GM18873 (cell line): ENCODE measurements around the gene DLX2.
A peak's percentile ranks its signal among the peaks of the same experiment; 100 is the strongest.
"Not testable (repeated sequence)": the region's sequence is repeated elsewhere in the genome, so short reads cannot be mapped to it uniquely, and the experiment has no call there.

ENCODE experiments used
- ATAC-seq: cut with Tn5 transposase; IDR thresholded peaks from one replicate; pipeline ENCODE4 v1.9.1; 2021; ENCODE audit warnings: mild to moderate bottlenecking, moderate library complexity, moderate number of reproducible peaks; ENCODE audit not compliant: unreplicated experiment, low FRiP score

DLX2 gene

DNA sequence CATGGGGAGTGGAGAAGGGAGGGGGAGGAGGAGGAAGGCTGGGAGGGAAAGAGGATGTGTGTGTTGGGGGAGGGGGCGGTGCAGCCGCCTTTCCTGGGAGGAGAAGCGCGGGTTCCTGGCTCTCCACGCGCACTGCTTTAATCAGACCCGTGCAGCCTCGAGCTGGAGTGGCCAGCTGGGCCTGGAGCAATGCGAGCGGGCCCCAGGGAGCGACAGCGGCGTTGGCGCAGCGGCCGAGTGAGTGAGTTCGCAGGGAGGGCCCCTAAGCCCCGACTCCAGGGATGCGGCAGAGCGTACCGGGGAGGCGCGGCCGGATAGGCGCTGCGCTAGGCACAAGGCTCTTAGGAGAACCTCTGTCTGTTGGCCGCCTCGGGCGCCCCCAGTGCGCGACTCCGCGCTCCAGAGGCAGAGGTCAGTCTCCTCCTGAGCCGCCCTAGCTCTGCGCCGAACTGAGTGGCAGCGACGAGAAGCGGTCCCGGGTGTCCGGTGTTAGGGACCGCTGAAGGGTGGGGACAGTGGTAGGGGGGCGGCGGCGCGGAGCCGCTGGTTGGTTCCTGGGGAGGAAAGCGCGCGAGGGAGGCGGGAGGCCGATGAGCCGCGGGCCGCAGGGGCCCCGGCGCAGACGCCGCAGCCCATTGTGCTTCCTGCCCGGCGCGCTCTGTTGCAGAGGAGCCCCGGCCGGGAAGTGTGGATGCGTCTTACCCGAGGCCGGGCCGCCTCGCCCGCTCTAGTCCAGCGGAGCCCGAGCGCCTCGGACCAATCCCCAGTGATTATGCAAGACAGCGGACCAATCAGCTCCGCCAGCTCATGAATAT, 17.8 kb downstream of the DLX2 start:
- peak; percentile 92 for ATAC-seq

DNA sequence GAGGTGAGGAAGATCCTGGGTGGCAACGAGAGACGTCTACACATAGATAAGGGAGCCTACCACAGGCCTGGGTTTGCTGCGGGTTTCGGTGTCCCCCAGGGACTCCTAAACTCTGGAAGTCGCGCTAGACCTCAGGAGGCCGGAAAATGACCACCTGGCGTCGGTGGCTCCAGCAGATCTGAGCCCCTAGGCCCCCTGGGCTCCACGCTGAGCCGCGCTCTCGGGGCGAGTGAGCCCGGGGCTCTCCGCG, 18.4 kb downstream of the DLX2 start:
- ATAC-seq: no peak

GRCh38 chr2:172083628-172084394, 18.9 kb downstream of the DLX2 start:
- no peak for ATAC-seq

DNA sequence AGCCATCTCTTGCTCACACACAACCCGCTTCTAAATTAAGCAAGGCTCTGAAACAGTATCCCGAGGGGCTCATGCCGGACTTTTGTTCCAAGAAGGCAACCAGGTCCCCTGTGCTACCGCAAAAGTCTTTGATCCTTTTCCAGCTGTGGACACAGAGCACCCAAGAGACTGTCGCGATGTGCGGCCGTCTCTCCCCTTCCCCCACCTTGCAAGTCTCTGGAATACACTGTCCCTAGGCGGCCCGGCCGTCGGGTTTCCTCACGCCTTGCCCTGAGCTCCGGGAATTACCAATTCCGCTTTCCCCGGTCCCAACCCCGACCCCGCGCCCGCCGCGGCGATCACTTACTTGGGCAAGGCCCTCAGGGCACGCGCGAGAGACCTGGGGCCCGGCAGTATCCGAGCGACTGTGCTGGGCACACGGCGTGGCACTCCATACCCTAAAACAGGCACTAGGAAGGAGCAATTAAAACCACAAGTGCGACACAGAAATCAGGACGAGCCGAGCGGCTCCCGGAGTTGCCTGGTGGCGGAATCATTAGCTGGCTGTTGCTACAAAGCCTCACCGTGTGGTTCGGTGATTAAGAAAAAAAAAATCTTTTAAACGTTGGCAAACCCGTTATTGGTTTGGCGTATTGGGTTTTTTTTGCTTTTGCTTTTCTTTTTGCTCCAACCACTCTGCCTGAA, 19.6 kb downstream of the DLX2 start:
- ATAC-seq: no peak

DNA sequence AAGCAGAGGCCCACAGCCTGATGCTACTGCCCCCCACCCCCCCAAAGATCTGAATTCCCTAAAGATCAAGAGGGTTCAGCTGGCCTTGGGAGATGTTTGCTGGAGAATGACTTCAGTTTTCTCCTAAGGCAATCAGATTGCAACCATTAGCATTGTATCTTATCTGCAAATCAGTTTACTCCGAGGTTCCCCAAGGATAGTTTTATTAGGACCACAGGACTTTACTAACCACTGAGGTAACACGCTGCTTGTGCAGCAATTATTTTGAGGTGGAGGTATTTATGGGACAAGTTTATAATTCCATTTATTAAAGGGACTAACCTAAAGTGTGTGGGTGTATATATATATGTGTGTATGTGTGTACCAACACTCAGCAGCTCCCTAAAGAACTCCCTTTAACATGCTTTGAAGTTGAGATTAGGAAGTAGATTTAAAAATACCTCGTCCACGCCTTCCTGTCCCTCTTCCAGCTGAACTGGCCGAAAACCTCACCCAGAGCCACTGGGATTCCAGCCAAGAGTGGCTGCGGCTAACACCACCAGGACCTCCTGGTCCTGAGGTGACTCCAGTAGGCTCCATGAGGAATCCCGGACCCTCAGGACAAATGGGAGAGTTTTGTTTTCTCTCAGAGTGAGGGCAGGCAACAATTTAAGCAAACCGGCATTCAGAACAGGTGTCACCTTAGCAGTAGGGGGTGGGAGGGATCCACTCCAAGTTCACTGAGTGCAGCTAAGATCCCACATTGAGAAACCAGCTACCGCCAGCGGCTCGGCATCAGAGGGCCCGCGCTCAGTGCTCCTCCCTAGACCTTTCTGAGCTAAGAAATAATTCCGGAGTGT, 20.4 kb downstream of the DLX2 start:
- ATAC-seq: no peak

DNA sequence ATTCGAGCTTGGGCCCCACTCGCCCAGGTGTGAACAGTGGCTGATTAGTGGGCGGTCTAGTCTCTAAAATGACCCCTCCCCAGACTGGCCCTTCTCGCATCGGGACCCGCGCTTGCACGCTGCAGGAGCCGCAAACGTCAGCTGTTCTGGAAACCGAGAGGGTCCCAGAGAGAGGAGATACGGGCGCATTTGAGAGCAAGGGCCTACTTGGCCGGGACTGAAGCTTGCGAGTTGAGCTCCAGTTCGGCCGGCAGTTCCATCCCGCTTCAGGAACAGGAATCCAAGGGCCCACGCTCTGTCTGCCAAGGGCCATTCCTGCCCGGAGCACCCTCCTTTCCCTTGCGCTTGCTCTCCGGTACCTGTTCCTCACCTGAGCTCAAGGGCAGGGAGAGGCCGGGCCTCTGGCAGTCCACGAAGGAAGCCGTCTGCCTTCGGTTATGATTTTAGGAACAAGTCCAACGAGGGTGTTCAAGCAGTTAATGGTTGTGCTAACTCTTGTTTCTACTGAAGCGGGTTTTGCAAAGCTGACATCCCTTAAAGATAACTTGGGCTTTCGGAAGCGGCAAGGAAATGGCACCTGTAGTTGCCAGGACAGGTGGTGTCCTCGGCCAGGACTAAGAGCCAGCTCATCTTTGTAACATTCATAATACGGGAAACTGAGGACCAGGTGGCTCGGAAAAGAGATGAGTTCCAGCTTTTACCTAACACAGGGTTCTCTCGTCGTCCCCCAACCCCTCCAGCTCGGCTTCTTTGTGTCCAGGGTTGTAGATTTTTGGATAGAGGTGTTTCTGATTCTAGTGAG, 21.3 kb downstream of the DLX2 start:
- no peak for ATAC-seq

DNA sequence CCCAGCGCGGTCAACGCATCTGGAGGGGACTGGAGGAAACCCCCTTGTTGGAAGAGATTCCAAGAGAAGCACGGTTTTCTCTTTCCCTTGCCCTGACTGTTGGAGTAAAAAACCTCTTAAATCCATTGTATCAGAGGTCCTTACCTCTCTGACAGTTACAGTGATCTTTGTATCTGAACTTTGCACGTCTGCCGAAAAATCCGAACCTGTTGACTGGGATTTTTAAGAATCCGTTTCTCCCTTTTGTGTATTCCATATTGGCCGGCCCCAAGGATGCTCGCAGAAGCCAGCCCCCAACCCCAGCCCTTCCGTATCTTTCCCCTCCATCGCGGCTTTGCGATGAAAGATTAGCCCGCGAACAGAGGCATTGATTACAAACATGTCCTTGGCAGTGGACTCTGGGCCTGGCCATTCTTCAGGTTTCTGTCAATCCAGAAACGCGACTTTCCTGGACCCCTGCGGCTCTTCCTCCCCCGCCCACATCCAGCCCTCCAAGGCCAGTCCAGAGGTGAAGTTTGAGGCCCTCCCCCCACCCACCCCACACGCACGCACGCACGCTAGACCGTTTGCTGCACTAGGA, 22.0 kb downstream of the DLX2 start:
- no peak for ATAC-seq

- ATAC-seq: no peak
Observed at GRCh38 chr2:172079838-172080640, 22.7 kb downstream of the DLX2 start.

DNA sequence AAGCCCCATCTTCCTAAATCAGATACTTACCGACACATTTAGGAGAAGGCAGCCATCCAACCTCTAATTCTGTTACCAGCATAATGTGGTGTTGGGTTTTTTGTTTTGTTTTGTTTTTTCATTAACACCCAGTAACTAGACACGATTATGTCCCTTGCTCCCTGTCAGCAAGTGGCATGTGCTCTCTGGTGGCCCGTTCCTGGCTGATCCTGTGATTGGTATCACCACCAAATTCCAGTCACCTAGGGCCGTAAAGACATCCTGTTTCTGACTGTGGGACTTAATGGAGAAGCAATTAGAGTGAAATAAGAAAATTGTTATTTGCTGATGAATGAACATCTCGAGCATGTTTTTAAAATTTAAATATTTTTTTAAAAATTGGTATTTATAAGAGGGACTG, 23.3 kb downstream of the DLX2 start:
- no peak for ATAC-seq

- no peak for ATAC-seq
Observed at GRCh38 chr2:172074254-172074653, 28.4 kb downstream of the DLX2 start.

DNA sequence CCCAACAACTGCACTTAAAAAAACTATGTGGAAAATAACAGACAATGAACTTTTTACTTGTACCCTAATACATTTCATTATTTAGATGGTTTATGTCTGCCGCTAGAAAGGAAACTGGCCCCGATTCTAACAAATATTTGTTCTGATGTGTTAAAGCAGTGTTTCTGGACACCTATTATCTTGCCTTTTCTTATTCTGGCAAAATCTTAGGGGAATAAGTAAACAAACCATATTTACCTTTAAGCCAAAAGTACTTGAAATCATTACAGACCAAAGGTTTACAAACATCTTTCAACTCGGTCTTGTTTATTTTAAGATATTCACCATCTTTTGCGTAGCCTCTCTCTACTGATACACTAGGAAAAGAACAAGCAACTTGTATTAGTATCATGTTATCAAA, 29.2 kb downstream of the DLX2 start:
- no peak for ATAC-seq

- ATAC-seq: no peak
Observed at GRCh38 chr2:172072706-172073105, 30.0 kb downstream of the DLX2 start.

GRCh38 chr2:172072303-172072702, 30.4 kb downstream of the DLX2 start:
- ATAC-seq: no peak

- ATAC-seq: no peak
Observed at GRCh38 chr2:172070936-172071335, 31.8 kb downstream of the DLX2 start.

GRCh38 chr2:172067905-172068304, 34.8 kb downstream of the DLX2 start:
- not testable (repeated sequence) for ATAC-seq

DNA sequence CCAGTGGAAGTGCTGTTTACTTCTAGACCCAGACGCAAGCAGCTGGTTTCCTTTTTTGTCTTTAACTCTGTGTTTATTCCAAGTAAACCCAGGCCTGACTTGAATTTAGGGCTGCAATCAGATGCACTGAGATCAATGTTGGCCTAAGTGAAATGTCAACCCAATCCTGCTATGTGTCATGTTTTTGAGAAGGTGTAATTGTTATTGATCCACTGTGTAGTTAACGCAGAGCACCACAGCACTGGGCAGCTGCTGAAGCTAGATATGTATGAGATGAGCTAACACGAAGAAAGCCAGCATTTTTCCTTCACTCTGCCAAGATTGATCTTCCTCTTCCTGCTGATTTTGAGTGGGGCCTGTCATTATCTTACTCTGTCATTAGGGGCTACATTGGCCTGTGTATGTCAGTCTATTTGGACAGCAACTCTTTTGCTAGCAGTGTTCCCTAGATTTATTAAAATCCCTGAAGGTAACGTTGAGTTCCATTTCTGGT, 36.3 kb downstream of the DLX2 start:
- no peak for ATAC-seq

DNA sequence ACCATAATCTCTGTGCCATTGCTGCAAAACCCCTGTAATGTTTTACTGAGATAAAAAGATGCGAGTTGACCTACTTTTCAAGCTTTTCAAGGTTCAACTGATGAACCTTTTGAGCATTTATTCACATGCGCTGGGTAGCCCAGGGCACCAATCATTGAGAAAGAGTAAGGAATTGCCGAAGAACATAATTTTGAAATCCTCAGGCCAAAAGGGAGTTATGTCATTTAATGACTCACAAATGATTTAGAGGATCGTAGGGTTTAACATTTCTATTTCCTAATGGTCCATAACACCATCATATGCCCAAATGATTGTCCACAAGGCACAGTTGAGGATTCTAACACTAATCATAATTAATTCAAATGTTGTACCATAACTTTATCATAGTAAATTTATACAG, 37.6 kb downstream of the DLX2 start:
- no peak for ATAC-seq

DNA sequence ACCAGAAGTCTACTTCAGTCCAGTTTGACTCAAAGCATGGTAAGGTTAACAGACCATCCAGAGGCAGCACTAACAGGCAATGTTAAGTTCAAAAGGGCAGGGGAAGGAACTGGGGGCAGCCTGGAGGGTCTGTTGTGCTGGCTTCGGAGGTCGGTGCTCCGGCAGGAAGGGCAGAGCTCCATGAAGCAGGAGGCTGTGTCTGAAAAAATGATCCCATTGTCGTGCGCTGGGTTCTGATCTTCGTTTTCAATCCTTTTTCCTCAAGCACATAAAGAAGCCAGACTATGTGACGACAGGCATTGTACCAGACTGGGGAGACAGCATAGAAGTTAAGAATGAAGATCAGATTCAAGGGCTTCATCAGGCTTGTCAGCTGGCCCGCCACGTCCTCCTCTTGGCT, 39.3 kb downstream of the DLX2 start:
- no peak for ATAC-seq
